Measurements from ENCODE around the gene LRIT2.

DNA sequence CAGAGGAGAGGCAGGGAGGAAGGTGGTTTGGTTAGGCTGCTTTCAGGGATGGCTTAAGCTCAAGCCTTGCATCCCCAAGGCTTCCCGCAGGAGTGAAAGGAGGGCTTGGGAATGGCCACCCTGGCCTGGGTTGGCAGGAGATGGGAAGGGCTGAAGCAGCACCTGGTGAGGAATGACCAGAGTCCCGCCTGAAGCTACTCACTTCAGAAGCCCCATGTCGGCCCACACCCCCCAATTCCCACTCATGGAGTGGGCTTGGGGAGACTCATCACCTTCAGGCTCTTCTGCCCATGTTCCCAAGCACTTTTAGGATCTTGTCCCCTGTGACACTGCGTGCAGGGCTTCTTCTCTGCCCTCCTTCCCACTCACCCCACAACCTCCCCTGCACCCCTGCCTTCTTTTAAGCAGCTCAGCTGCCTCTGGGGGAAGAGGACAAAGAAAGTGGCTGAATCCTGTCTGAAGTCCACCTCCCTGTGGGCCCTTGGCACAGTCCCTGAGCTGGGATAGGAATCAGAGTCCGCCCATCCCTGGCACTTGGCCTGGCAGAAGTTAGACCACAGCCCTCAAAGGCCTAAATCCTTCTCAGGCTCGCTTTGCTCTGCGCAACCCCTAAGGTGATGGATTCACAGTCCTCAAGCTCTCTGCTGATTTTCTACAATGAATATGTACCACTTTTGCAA is 36.0 kb upstream of the LRIT2 start:
- TF ChIP-seq POLR2AphosphoS5 (IDR thresholded peaks at IDR 0.05) (no peak), POLR2A (IDR thresholded peaks at IDR 0.05) (no peak)
- TF ChIP-seq, protein P1, sequence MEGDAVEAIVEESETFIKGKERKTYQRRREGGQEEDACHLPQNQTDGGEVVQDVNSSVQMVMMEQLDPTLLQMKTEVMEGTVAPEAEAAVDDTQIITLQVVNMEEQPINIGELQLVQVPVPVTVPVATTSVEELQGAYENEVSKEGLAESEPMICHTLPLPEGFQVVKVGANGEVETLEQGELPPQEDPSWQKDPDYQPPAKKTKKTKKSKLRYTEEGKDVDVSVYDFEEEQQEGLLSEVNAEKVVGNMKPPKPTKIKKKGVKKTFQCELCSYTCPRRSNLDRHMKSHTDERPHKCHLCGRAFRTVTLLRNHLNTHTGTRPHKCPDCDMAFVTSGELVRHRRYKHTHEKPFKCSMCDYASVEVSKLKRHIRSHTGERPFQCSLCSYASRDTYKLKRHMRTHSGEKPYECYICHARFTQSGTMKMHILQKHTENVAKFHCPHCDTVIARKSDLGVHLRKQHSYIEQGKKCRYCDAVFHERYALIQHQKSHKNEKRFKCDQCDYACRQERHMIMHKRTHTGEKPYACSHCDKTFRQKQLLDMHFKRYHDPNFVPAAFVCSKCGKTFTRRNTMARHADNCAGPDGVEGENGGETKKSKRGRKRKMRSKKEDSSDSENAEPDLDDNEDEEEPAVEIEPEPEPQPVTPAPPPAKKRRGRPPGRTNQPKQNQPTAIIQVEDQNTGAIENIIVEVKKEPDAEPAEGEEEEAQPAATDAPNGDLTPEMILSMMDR (IDR thresholded peaks at IDR 0.05), result no peak

Data from transverse colon (tissue), 4 donors.